Activated T-cell treated with anti-CD3 and anti-CD28 coated beads for 1 hour (primary cell): ENCODE results near the gene POLG2.
"Not testable (repeated sequence)": the region's sequence is repeated elsewhere in the genome, so short reads cannot be mapped to it uniquely, and the experiment has no call there.

Source experiments
- DNase-seq: peaks from one replicate; pipeline ENCODE4 v3.0.0-alpha.2; 2020; ENCODE audit warnings: low read depth

The POLG2 gene

GRCh38 chr17:64439956-64440355 is 56.9 kb downstream of the POLG2 start:
- DNase-seq = no peak

DNA sequence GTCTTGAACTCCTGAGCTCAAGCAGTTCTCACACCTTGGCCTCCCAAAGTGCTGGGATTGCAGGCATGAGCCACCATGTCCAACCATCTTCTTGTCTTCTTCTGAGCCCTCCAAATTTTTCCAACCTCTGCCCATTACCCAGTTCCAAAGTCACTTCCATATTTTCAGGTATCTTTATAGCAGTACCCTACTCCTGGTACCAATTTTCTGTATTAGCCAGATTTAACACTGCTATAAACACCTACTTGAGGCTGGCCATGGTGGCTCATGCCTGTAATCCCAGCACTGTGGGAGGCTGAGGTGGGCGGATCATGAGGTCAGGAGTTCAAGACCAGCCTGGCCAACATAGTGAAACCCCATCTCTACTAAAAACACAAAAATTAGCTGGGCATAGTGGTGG is 57.3 kb downstream of the POLG2 start:
- DNase-seq = not testable (repeated sequence)

DNA sequence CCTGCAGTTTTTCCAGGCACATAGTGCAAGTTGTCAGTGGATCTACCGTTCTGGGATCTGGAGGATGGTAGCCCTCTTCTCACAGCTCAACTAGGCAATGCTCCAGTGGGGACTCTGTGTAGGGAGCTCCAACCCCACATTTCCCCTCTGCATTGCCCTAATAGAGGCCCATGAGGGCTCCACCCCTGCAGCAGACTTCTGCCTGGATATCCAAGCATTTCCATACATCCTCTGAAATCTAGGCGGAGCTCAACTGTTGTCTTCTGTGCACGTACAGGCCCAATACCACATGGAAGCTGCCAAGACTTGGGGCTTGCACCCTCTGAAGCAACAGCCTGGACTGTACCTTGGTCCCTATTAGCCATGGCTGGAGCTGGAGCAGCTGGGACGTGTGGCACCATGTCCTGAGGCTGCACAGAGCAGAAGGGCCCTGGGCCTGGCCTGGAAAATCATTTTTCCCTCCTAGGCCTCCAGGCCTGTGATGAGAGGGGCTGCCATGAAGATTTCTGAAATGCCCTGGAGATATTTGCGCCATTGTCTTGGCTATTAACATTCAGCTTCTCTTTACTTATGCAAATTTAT is 58.8 kb downstream of the POLG2 start:
- no peak for DNase-seq

DNA sequence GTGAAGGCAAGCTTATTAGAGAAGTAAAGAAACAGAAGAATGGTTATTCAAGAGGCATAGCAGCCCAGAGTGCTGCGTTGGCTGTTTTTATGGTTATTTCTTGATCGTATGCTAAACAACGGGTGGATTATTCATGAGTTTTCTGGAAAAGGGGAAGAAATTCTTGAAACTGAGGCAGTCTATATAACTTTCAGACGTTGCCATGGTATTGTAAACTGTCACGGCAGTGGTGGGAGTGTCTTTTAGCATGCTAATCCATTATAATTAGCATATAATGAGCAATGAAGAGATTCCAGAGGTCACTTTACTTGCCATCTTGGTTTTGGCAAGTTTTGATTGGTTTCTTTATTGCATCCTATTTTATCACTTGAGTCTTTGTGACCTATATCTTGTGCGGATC is 65.3 kb downstream of the POLG2 start:
- DNase-seq = no peak

- not testable (repeated sequence) for DNase-seq
These were observed 66.8 kb downstream of the POLG2 start for GRCh38 chr17:64430036-64430435.

- no peak for DNase-seq
These were observed 68.4 kb downstream of the POLG2 start for GRCh38 chr17:64428406-64428805.
